Astrocyte (in vitro differentiated cells and primary cell): ENCODE data around the gene DENND5B.
"Not testable (repeated sequence)": the region's sequence is repeated elsewhere in the genome, so short reads cannot be mapped to it uniquely, and the experiment has no call there.

Experiments used
- EZH2 ChIP-seq: IDR thresholded peaks from 2 replicates; pipeline ENCODE4 v1.6.1; 2012; ENCODE audit warnings: mild to moderate bottlenecking, low read length, inconsistent platforms; ENCODE audit not compliant: insufficient read depth
- TF ChIP-seq, protein P1 (sequence below): IDR thresholded peaks from 2 replicates; pipeline ENCODE4 v1.5.1; 2011; ENCODE audit warnings: low read depth, mild to moderate bottlenecking, inconsistent platforms, low read length, moderate library complexity; ENCODE audit not compliant: insufficient read depth

DNA sequence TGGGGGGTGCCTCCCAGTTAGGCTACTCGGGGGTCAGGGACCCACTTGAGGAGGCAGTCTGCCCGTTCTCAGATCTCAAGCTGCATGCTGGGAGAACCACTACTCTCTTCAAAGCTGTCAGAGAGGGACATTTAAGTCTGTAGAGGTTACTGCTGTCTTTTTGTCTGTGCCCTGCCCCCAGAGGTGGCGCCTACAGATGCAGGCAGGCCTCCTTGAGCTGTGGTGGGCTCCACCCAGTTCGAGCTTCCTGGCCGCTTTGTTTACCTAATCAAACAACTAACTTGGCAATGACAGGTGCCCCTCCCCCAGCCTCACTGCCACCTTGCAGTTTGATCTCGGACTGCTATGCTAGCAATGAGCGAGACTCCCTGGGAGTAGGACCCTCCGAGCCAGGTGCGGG is 35.5 kb downstream of the DENND5B start:
- TF ChIP-seq EZH2 = not testable (repeated sequence)
- TF ChIP-seq, protein P1, sequence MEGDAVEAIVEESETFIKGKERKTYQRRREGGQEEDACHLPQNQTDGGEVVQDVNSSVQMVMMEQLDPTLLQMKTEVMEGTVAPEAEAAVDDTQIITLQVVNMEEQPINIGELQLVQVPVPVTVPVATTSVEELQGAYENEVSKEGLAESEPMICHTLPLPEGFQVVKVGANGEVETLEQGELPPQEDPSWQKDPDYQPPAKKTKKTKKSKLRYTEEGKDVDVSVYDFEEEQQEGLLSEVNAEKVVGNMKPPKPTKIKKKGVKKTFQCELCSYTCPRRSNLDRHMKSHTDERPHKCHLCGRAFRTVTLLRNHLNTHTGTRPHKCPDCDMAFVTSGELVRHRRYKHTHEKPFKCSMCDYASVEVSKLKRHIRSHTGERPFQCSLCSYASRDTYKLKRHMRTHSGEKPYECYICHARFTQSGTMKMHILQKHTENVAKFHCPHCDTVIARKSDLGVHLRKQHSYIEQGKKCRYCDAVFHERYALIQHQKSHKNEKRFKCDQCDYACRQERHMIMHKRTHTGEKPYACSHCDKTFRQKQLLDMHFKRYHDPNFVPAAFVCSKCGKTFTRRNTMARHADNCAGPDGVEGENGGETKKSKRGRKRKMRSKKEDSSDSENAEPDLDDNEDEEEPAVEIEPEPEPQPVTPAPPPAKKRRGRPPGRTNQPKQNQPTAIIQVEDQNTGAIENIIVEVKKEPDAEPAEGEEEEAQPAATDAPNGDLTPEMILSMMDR = not testable (repeated sequence)
